Motor neuron (in vitro differentiated cells): ENCODE results near the gene ARHGEF4. TPM values are rescaled to one million over a fixed set of nuclear protein-coding genes. Genes with fewer than 3 reads are reported as not detected.

Experiments used
- ATAC-seq, 8 experiments: fragments of 200-7000 bp; cut with Tn5 transposase; replicated peaks in 6 of 8; 2 replicates each; pipeline ENCODE4 v1.8.0; 2021; ENCODE audit warnings: mild to moderate bottlenecking in 8 of 8, moderate library complexity in 8 of 8
- H3K27ac ChIP-seq, 2 donors: fragments of 250-450 bp; sonication (Bioruptor Pico); 2 replicates each; pipeline ENCODE4 v1.9.0; 2021; ENCODE audit warnings: antibody characterized with exemption in 2 of 2, mild to moderate bottlenecking in 2 of 2, moderate library complexity in 1 of 2
- H3K4me1 ChIP-seq, 2 donors: fragments of 250-450 bp; sonication (Bioruptor Pico); replicated peaks in 1 of 2; 2 replicates each; pipeline ENCODE4 v1.6.1; 2021; ENCODE audit warnings: antibody characterized with exemption in 2 of 2, mild to moderate bottlenecking in 2 of 2, moderate library complexity in 1 of 2
- H3K4me3 ChIP-seq, 5 donors: fragments of 250-450 bp; sonication (Bioruptor Pico); 2 replicates each; pipeline ENCODE4 v1.9.0; 2021; ENCODE audit warnings: antibody characterized with exemption in 5 of 5, mild to moderate bottlenecking in 5 of 5, moderate library complexity in 4 of 5
- WGBS, 10 experiments: fragments of 450-650 bp; shearing (Covaris generic); methylation state at CpG; one replicate each; pipeline ENCODE4 v1.0.0; 2022; 5-methylcytosine and 5-hydroxymethylcytosine counted together
- in situ Hi-C, 9 experiments: fragments of 400-800 bp; cut with MboI; loops; one replicate each; pipeline ENCODE4 v1.15.0; 2021; ENCODE audit warnings: low sequenced_read_pairs in 9 of 9, low pct_unique_long_range_greater_than_20kb in 2 of 9; ENCODE audit not compliant: unreplicated experiment in 9 of 9
- total RNA-seq, 8 experiments: library from RNA; unstranded; fragments of 300-600 nt; gene quantifications; 2 replicates each; pipeline versions ENCODE4 v1.2.3 to v1.2.4, GENCODE V29; 2022

Gene ARHGEF4
- total RNA-seq, 8 experiments from 2014 or later, result 3.8 to 36.9 (median 15.2) TPM

- Histone ChIP-seq H3K4me3 (no peak overlapping the region), H3K27ac (no peak overlapping the region), H3K4me1 (peaks cover 4 to 28% of the 10 kb centered on the region in 2 donors)
- no peak for ATAC-seq
- WGBS, 10 experiments, result 66 to 93% (median 86%) methylated on average over 3 to 7 of the region's 12 CpGs; no CpG with 5 or more reads in 5 of the 10 experiments
- in situ Hi-C loops, result no loop called here
Measured at GRCh38 chr2:130832296-130832940, 4.3 kb upstream of the ARHGEF4 start.

GRCh38 chr2:130834091-130834930, 2.4 kb upstream of the ARHGEF4 start:
- Histone ChIP-seq H3K4me1 (peaks cover 4 to 14% of the 10 kb centered on the region in 2 donors), H3K27ac (no peak overlapping the region), H3K4me3 (no peak overlapping the region)
- ATAC-seq, result peak in 5 of 8 experiments; percentile 27 to 54 (median 34)
- WGBS, 10 experiments, result 41 to 93% (median 65%) methylated on average over 2 to 10 of the region's 18 CpGs; no CpG with 5 or more reads in 1 of the 10 experiments
- in situ Hi-C loops, result no loop called here

- peaks cover 4 to 14% of the 10 kb centered on the region in 2 donors for H3K4me1 ChIP-seq
- H3K27ac ChIP-seq, result no peak overlapping the region
- 80 to 95% (median 89%) methylated on average over 3 to 9 of the region's 18 CpGs; no CpG with 5 or more reads in 4 of the 10 experiments for WGBS, 10 experiments
- no peak overlapping the region for H3K4me3 ChIP-seq
- in situ Hi-C loops, result no loop called here
- ATAC-seq, result no peak
Measured at GRCh38 chr2:130834931-130835765, 1.6 kb upstream of the ARHGEF4 start.

GRCh38 chr2:130835766-130836015, 1.0 kb upstream of the ARHGEF4 start:
- Histone ChIP-seq H3K27ac (no peak overlapping the region), H3K4me3 (no peak overlapping the region), H3K4me1 (peaks cover 4 to 14% of the 10 kb centered on the region in 2 donors)
- WGBS, 10 experiments, result 80 to 100% (median 89%) methylated on average over 1 to 3 of the region's 7 CpGs; no CpG with 5 or more reads in 5 of the 10 experiments
- ATAC-seq, result no peak
- in situ Hi-C loops, result no loop called here

GRCh38 chr2:130837175-130837810, 579 bp downstream of the ARHGEF4 start:
- in situ Hi-C loops, result no loop called here
- peak in 4 of 8 experiments; percentile 29 to 40 (median 36) for ATAC-seq
- WGBS, 10 experiments, result 7% methylated on average over 3 of the region's 53 CpGs; no CpG with 5 or more reads in 9 of the 10 experiments
- H3K4me1 ChIP-seq, result peaks cover 4 to 14% of the 10 kb centered on the region in 2 donors
- H3K27ac ChIP-seq, result no peak overlapping the region
- peak overlapping the region; percentile 14 to 45 (median 39) for H3K4me3 ChIP-seq

GRCh38 chr2:130837811-130838565, 1.3 kb downstream of the ARHGEF4 start:
- Histone ChIP-seq H3K4me3 (peak overlapping the region in 2 of 5 donors; percentile 45), H3K27ac (no peak overlapping the region), H3K4me1 (peaks cover 4 to 14% of the 10 kb centered on the region in 2 donors)
- in situ Hi-C loops, result no loop called here
- 62 to 100% (median 94%) methylated on average over 1 to 13 of the region's 28 CpGs; no CpG with 5 or more reads in 3 of the 10 experiments for WGBS, 10 experiments
- ATAC-seq, result no peak

- Histone ChIP-seq H3K4me1 (peaks cover 4 to 7% of the 10 kb centered on the region in 2 donors), H3K4me3 (no peak overlapping the region), H3K27ac (no peak overlapping the region)
- 70 to 90% (median 82%) methylated on average over 1 to 6 of the region's 16 CpGs; no CpG with 5 or more reads in 5 of the 10 experiments for WGBS, 10 experiments
- in situ Hi-C loops, result no loop called here
- ATAC-seq, result no peak
Measured at GRCh38 chr2:130839011-130839780, 2.5 kb downstream of the ARHGEF4 start.

GRCh38 chr2:130840506-130840905, 3.8 kb downstream of the ARHGEF4 start:
- Histone ChIP-seq H3K4me1 (peaks cover 0 to 6% of the 10 kb centered on the region in 2 donors), H3K27ac (no peak overlapping the region), H3K4me3 (no peak overlapping the region)
- 60 to 100% (median 80%) methylated on average over 1 to 7 of the region's 8 CpGs; no CpG with 5 or more reads in 5 of the 10 experiments for WGBS, 10 experiments
- ATAC-seq, result no peak
- in situ Hi-C loops, result no loop called here

GRCh38 chr2:130841741-130842365, 5.1 kb downstream of the ARHGEF4 start:
- no peak overlapping the region for H3K27ac ChIP-seq
- H3K4me1 ChIP-seq, result peaks cover 0 to 2% of the 10 kb centered on the region in 2 donors
- H3K4me3 ChIP-seq, result no peak overlapping the region
- WGBS, 10 experiments, result 67 to 100% (median 96%) methylated on average over 1 to 4 of the region's 6 CpGs; no CpG with 5 or more reads in 3 of the 10 experiments
- in situ Hi-C loops, result no loop called here
- ATAC-seq, result no peak

- H3K27ac ChIP-seq, result no peak overlapping the region
- no peak overlapping the region for H3K4me3 ChIP-seq
- in situ Hi-C loops, result no loop called here
Measured at GRCh38 chr2:130842770-130843169, 6.1 kb downstream of the ARHGEF4 start.

More at GRCh38 chr2:130842770-130843169, 6.1 kb downstream of the ARHGEF4 start:
- ATAC-seq, result peak in 6 of 8 experiments; percentile 16 to 77 (median 48)
- 0 to 100% (median 74%) methylated on average over 1 to 3 of the region's 8 CpGs; no CpG with 5 or more reads in 4 of the 10 experiments for WGBS, 10 experiments
- H3K4me1 ChIP-seq, result no peaks in the 10 kb centered on the region
